ENCODE data around the gene AMBRA1.
"Not testable (repeated sequence)": the region's sequence is repeated elsewhere in the genome, so short reads cannot be mapped to it uniquely, and the experiment has no call there.

The AMBRA1 gene

DNA sequence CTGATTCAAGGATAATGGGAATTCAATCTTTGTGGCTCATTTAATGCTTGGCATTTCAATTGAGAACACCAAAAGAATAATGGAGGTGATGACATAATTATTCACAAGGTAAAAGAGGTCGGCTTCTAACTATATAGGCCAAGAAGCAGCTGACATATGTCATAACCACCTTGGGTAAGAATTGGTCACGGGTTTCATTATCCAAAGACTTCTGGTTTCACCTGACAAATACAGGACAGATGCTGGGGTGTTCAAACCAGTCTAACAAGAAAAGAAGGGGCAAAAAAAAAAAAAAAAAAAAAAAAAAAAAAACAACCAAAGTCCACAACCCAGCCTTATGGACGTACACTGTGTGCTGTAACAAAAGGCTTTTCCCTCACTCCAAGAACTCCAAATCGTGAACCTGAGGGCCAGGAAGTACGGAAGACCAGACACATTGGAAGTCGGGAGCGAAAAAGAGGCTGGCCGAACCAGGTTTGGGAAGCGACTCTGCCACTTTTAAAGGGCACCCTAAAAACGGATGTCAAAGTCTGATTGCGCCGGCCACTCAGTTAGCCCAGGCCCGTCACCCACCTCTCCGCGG lies 22.8 kb upstream of the AMBRA1 start:
- DNase-seq (ENCODE audit: low read depth) = no peak

DNA sequence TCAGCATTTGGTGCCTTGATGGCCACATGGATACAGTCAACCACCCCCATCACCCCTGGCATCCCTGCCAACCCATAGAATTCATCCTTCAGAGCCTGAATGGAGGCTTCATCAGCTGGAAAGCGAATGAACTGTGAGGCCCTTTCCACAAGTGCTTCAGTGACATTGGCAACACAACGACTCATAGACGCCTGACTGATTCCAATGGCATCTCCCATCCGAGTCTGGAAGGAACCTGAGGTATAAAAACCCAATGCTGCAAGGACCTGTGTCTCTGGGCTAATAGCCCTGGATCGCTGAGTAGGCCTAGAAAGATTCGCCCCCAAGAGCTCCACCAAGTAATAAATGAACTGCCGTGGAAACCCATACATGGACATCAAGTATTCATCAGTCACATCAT lies 21.9 kb upstream of the AMBRA1 start:
- DNase-seq (ENCODE audit: low read depth) = no peak

DNA sequence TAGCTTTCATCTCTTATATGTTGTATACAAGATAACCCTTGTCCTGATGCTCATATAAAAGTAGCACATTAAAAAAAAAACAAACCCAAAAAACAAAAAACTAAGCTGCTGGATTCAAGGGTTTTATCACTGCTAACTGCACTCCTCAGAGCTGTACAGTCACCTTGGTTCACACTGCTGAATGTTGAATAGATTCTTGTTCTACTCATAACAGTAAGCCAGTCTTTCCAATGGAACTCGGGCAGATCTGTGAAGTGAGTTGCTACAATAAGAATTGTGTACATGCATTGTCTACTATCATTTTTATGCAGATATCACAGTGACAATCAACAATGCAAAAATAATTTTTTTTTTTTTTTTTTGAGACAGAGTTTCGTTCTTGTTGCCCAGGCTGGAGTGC lies 18.5 kb upstream of the AMBRA1 start:
- DNase-seq (ENCODE audit: low read depth) = no peak

DNA sequence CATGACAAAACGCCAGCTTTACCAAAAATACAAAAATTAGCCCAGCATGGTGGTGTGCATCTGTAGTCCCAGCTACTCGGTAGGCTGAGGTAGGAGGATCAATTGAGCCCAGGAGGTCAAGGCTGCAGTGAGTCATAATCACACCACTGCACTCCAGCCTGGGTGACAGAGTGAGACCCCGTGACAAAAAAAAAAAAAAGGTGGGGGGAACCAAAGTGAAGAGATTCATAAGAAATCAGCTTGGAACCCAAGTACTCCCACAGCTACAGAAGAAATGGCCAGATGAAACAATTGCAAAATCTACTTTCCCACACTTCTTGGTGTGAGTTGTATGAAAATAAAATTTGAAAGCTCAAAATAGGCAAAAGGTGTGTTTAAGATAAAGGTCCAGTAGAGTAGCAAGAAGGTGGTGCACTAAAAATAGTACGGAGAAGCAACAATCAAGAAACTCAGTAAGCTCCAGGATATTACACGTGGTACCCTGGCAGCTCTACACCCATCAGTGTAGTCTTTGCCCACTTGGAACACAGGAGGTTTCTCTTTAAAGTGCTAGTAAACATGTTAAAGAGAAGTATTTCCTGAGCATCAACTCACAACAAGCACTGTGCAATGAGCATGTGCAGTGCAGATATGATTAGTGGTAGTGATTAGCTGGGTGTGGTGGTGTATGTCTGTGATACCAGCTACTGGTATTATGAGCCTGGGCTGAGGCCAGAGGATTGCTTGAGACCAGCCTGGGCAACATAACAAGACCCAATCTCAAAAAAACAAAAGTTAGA lies 17.9 kb upstream of the AMBRA1 start:
- DNase-seq (ENCODE audit: low read depth) = peak; percentile 12

DNA sequence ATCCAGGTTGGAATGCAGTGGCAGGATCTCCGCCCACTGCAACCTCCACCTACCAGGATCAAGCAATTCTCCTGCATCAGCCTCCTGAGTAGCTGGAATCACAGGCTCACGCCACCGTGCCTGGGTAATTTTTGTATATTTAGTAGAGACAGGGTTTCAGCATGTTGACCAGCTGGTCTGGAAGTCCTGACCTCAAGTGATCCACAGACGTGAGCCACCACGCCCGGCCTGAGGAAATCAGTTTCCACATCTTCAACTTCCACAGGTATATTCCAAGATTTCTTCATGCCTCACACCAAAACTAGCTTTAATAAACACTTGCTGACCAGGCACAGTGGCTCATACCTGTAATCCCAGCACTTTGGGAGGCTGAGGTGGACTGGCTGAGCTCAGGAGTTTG lies 15.6 kb upstream of the AMBRA1 start:
- DNase-seq (ENCODE audit: low read depth) = no peak

DNA sequence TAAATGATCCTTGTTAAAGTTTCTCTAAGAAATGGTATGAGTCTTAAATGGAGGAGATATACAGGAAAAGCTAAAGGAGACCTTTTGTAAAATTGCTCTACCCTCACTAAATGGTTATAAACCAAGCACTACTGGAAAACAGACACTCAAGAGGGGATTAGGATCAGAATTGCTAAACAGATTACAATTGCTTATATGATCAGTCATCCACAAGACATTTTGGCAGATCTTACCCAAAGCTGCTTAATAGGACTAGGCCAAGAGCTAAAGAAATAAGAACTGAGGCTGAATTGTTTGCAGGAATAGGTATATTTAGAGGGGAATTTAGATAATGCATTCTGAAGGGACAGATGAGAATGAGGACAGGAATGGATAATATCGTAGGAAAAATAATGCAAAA lies 13.7 kb upstream of the AMBRA1 start:
- no peak for DNase-seq (ENCODE audit: low read depth)

DNA sequence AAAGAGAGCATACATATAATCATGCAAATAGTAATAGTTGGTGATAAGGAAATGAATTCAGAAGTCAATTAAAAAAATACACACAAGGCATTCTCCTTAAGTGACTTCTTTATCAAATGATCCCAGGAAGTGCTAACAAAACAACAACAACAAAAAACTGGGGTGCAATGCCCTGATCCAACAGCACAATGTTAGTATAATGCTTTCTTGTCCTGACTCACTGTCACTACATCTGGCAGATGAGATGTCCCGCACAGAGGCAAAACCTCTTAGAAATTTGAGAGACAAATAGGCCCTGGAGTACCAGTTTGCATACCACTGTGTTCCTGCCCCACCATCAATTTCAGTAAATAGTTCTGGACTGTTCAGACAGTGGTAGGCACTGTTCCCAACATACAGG lies 11.0 kb upstream of the AMBRA1 start:
- DNase-seq (ENCODE audit: low read depth) = no peak

DNA sequence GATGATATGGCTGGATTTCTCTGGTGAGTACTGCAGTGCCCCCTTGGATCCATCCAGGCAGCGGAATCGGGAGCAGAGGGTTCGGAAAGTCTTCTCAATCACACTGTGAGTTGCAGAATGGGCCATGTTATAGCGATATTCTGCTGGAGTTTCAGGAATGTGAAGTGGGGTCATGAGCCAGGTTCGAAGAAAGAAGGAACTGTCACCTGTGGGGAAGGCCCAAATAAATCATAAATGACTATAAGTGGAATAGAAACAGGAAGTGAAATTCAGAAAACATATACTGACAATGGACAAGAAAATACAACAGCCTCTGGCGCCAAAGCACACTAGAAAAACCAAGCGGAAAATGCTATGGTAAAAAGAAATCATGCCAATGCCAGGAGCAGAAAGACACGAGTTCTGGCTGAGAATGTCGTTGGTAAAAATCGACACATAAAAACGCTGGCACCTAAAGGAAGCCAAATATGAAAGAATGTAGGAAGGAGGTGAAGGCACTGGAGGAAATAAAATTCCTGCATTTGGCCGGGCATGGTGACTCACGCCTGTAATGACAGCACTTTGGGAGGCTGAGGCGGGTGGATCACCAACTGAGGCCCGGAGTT lies 10.0 kb upstream of the AMBRA1 start:
- no peak for DNase-seq (ENCODE audit: low read depth)

DNA sequence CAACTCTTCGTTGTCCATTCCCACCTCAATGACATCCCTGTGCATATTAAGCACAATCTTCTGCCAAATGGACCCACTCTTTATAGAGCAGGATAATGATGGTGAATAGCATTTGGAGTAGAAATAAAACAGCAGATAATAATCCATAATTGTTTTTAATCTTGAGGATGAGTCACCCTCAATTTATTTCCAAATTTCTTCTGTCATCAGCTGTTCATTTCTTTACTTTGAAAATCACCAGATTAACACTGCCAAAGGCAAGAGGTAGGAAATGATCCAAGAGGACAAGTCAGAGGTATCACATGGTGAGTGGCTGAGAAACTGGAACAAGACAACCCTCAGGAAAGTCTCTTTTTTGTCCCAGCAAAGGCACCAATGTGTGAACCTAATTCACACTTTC lies 7.3 kb upstream of the AMBRA1 start:
- DNase-seq (ENCODE audit: low read depth) = no peak

DNA sequence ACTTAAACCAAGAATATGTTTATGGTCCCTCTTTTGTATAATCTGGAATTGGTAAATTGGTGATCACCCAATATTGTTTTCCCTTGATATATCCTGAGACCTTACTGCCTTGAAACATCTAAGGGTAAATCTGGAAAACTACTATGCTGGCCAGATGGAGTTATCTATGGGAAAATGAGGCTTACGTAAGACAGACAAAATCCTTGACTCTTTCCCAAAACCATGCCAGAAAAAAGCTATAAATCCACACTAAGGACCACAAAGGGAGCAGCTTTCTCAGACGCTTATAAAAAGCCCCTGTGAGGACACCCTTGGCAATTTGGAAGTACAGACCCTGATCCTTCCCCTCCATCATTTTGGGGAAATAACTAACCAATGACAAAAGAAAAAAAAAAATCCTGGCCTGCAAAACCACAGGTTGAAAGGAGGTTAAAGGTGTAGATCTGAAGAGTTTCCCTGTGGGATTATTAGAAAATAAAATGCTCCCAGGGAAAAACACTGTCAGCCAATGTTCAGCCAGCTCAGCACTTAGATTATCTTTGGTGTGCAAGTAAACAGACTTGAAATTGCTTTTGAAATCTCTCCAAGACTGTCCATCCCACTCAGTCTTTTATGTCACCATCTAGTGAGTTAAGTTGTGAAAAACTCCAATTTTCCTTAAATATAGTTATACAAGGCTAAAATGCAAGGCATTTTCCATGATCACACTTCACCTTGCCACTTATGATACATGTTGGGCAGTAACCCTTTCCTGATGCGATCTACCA lies 6.6 kb upstream of the AMBRA1 start:
- no peak for DNase-seq (ENCODE audit: low read depth)

DNA sequence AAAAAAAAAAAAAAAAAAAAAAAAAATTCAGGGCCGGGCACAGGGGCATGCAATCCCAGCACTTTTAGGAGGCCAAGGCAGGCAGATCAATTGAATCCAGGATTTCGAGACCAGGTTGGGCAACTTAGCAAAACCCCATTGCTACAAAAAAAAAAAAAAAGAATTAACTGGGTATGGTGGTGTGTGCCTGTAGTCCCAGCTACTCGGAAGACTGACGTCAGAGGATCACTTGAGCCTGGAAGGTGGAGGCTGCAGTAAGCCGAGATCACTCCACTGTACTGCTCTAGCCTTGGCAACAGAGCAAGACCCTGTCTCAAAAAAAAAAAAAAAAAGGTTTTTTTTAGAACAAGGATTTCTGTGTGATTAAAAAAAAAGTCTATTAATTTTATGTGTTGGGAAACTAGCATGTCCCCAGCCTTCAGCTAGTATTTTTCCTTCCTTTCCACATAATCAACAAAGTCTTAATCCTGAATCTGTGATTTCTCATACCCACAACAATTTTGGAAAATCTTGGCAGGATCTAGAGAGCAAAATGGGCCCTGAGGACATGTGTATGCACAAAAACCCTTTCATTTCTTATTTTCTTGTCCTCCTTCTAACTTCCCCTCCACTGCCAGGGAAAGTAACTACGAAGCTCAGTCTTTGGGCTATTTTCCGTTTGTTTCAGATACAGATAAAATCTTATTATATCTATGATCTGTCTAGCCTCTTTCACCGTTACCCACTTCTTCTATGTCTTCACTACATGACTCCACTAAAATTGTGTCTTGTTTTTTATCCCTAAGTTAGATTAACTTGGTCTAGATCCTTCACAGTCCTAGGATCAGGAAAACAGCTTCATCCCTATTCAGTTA lies 5.7 kb upstream of the AMBRA1 start:
- DNase-seq (ENCODE audit: low read depth) = no peak

DNA sequence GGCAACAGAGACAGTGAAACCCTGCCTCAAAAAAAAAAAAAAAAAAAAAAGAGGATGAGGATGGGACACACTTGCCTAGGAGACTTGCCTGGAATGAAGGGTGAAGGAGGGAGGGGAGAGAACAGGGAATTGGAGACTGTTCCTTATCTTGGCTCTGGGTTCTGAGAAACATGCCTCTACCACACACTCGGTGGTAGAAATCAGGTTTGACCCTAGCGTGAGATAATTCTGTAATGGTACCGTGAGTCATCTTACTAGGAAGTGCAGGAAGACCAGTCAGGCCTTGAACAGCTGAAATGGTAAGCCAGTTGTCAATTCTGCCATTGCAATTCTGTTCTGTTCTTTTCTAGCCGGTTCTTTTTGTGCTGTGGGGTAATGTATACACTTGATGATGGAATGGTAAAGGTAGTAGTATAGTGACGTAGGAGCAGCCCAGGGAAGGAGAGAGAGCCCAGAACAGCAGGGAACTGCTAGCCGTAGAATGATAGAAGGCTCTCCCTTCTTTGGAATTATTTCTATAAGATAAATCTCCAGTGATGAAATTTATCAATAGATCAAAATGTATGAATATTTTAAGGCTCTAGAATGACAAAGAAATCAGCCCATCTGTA lies 3.9 kb upstream of the AMBRA1 start:
- no peak for DNase-seq (ENCODE audit: low read depth)

DNA sequence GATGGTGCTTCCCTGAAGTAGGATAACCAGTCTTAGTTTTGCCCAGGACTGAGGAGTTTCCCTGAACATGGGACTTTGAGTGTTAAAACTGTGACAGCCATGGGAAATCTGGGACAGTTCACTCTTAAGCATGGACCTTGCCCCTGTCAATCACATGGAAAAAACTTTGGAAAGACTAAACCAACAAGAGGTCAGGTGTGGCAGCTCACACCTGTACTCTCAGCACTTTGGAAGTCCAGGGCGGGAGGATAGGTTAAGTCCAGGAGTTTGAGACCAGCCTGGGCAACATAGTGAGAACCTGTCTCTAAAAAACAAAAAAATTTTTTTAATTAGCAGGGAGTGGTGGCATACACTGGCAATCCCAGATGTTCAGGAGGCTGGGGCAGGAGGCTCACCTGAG lies 3.3 kb upstream of the AMBRA1 start:
- no peak for DNase-seq (ENCODE audit: low read depth)

DNA sequence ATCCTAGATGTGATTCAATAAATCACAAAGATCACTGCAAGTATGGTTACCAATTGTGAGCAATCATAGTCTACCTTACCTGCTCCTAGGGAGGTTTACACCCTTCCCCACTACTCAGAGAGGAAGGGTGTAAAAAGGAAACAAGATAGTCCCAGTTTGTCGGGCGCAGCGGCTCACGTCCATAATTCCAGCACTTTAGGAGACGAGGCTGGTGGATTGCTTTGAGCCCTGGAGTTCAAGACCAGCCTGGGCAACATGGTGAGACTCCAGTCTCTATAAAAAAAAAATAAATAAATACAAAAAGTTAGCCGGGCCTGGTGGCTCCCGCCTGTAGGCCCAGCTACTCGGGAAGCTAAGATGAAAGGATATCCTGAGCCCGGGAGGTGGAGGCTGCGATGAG lies 962 bp upstream of the AMBRA1 start:
- DNase-seq (ENCODE audit: low read depth) = no peak

DNA sequence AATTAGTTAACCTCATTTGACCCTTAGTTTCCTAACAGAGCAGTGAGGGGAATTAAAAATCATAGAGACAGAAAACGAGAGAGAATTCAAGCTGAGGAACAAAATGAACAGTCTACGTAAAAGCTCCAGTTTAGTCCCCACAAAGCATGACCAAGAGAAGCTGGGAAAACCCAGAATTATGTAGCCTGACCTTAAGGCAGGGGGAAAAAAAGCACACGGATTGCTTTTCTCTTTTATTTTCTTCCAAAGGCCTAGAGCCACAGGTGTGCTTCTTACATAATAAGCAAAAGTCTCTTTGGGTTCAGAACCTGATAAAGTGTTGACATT lies 514 bp upstream of the AMBRA1 start:
- no peak for DNase-seq (ENCODE audit: low read depth)

DNA sequence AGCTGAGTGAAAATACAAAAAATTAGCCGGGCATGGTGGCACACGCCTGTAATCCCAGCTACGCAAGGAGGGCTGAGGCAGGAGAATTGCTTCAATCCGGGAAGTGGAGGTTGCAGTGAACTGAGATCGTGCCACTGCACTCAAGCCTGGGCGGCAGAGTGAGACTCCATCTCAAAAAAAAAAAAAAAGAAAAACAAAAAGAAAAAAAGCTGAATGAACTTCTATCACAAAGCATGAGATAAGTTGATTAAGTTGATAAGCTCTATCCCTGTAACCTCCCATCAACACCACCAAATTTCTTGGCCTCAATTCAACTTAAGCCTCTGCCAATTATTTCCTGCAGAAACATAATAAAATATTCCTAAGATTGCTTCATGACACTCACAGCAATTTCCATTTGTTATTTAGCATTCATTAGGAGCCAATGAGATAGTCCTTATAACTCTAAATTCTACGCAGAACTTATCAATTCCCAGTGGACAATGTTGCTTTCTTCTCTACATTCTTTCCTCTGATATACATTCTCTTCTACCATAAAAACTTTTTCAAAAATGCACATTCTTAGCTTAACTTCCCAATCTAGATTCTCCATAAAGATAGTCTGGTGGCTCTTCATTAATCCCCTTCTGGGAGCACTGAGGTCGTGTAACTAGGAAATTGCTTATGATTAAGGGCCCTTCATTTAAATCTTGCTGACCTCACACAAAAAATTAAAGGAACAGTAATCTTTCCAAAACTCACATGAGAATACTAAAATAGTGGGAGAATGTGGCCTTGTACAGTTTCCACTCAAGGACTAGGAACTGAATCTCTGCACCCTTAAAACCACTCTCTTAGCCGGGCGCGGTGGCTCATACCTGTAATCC lies 2.9 kb downstream of the AMBRA1 start:
- DNase-seq (ENCODE audit: low read depth) = no peak

DNA sequence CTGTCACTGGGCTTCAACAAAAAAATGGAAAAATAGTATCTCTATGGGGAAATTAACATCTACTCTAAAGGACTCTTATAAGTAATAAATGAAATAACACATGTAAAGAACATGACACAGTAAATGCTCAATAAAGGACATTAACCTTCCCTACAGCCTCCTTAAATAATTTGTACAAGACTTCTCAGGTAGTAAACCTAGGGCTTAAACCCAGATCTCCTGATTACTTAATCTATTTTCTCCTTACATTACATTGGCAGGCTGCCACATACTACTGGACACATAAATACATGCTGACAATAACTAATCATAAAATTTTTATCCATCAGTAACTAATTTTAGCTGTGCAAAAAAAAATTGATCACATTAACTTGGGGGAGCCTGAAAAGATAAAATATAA lies 4.9 kb downstream of the AMBRA1 start:
- no peak for DNase-seq (ENCODE audit: low read depth)

DNA sequence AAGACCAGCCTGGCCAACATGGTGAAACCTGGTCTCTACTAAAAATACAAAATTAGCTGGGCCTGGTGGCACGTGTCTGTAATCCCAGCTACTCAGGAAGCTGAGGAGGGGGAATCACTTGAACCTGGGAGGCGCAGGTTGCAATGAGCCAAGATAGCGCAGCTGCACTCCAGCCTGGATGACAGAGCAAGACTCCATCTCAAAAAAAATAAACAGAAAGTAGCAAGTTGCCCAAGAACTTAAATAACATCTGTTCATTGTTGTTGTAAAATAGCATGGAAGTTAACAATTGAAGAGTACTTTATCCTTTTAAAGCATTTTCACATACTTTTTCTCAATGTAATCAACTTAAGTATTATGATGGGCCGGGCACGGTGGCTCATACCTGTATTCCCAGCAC lies 5.7 kb downstream of the AMBRA1 start:
- no peak for DNase-seq (ENCODE audit: low read depth)

DNA sequence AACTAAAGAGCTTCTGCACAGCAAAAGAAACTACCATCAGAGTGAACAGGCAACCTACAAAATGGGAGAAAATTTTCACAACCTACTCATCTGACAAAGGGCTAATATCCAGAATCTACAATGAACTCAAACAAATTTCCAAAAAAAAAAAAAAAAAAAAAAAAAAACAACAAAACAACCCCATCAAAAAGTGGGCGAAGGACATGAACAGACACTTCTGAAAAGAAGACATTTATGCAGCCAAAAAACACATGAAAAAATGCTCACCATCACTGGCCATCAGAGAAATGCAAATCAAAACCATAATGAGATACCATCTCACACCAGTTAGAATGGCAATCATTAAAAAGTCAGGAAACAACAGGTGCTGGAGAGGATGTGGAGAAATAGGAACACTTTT lies 10.3 kb downstream of the AMBRA1 start:
- DNase-seq (ENCODE audit: low read depth) = not testable (repeated sequence)

DNA sequence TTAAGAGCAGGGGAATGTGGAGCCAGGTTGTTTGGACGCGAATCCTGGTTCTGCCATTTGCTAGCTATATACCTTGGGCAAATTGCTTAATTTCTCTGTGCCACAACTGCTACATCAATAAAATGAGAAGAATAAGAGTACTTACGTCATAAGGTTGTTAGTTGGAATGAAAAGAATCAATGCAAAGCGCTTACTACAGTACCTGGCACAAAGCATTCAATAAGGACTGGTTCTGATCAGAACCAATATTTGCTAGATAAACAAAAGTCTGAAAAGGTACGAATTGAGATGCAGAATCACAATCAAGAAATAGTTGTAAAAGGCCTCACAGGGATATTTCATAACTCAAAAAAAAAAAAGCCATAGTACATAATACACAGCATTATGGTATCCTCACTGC lies 11.2 kb downstream of the AMBRA1 start:
- no peak for DNase-seq (ENCODE audit: low read depth)

DNA sequence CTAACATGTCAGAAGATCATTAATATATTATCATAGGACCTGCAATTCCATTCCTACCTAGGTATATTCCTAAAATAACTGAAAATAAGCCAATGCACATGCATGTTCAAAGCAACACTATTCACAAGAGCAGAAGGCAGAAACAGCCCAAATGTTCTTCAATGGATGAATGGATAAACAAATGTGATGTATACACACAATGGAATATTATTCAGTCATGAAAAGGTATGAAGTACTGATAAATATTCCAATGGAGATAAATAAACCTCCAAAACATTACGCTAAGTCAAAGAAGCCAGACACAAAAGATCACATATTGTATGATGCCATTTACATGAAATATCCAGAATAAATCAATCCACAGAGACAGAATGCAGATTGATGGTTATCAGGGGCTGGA lies 16.8 kb downstream of the AMBRA1 start:
- no peak for DNase-seq (ENCODE audit: low read depth)
